Neuronal stem cell (in vitro differentiated cells): Measurements from ENCODE around the gene ATP8B3.
A peak's percentile ranks its signal among the peaks of the same experiment; 100 is the strongest.

ENCODE experiments used
- DNase-seq: peaks from one replicate; pipeline ENCODE4 v3.0.0-alpha.2; 2013; ENCODE audit warnings: low spot score
- H2AFZ ChIP-seq: one replicate; pipeline ENCODE4 v1.6.1; 2013; ENCODE audit warnings: mild to moderate bottlenecking, low read length, inconsistent platforms
- H2AK5ac ChIP-seq: 2 replicates; pipeline ENCODE4 v1.6.1; 2013; ENCODE audit warnings: low read depth, mild to moderate bottlenecking, inconsistent platforms, low read length, moderate library complexity, mixed read lengths
- H2BK120ac ChIP-seq: 2 replicates; pipeline ENCODE4 v1.6.1; 2013; ENCODE audit warnings: low read depth, mild to moderate bottlenecking, inconsistent platforms, low read length, moderate library complexity, mixed read lengths
- H2BK12ac ChIP-seq: one replicate; pipeline ENCODE4 v1.6.1; 2013; ENCODE audit warnings: low read length, inconsistent platforms
- H2BK15ac ChIP-seq: 2 replicates; pipeline ENCODE4 v1.6.1; 2013; ENCODE audit warnings: mild to moderate bottlenecking, low read length, inconsistent platforms, mixed read lengths
- H2BK5ac ChIP-seq: one replicate; pipeline ENCODE4 v1.6.1; 2013; ENCODE audit warnings: inconsistent platforms, mild to moderate bottlenecking, low read length, moderate library complexity
- H3K14ac ChIP-seq: one replicate; pipeline ENCODE4 v1.6.1; 2013; ENCODE audit warnings: low read length, inconsistent platforms
- H3K18ac ChIP-seq: 2 replicates; pipeline ENCODE4 v1.6.1; 2013; ENCODE audit warnings: low read length, inconsistent platforms
- H3K23ac ChIP-seq: 2 replicates; pipeline ENCODE4 v1.6.1; 2013; ENCODE audit warnings: low read depth, mild to moderate bottlenecking, mixed read lengths, low read length, inconsistent platforms; ENCODE audit not compliant: poor library complexity
- H3K27ac ChIP-seq: replicated peaks from 3 replicates; pipeline ENCODE4 v1.5.1; 2013; ENCODE audit warnings: low read length, inconsistent platforms
- H3K27me3 ChIP-seq, 3 experiments: 2 replicates each; pipeline ENCODE4 v1.6.1; 2013; ENCODE audit warnings: low read length in 3 of 3, mild to moderate bottlenecking in 2 of 3, inconsistent platforms in 1 of 3, low read depth in 1 of 3, mixed read lengths in 1 of 3, moderate library complexity in 1 of 3; ENCODE audit not compliant: control insufficient read depth in 3 of 3, insufficient read depth in 3 of 3
- H3K36me3 ChIP-seq, 2 donors: replicated peaks in 1 of 2; 2 replicates each; pipeline ENCODE4 v1.6.1; 2013; ENCODE audit warnings: low read length in 2 of 2; ENCODE audit not compliant: control insufficient read depth in 2 of 2, insufficient read depth in 2 of 2
- H3K4ac ChIP-seq: 2 replicates; pipeline ENCODE4 v1.6.1; 2013; ENCODE audit warnings: inconsistent platforms, mild to moderate bottlenecking, low read length, moderate library complexity
- H3K4me1 ChIP-seq, 2 donors: 1 replicate in 1 of 2; 2 replicates in 1 of 2; pipeline ENCODE4 v1.6.1; 2013; ENCODE audit warnings: low read length in 2 of 2, low read depth in 1 of 2; ENCODE audit not compliant: control insufficient read depth in 2 of 2, insufficient read depth in 1 of 2
- H3K4me2 ChIP-seq: one replicate; pipeline ENCODE4 v1.6.1; 2013; ENCODE audit warnings: mild to moderate bottlenecking, low read length, inconsistent platforms; ENCODE audit not compliant: insufficient read depth, poor library complexity, severe bottlenecking
- H3K4me3 ChIP-seq, 2 donors: 2 replicates each; pipeline ENCODE4 v1.5.1; 2013; ENCODE audit warnings: low read length in 2 of 2, mild to moderate bottlenecking in 2 of 2, inconsistent platforms in 1 of 2, moderate library complexity in 1 of 2
- H3K79me1 ChIP-seq: one replicate; pipeline ENCODE4 v1.6.1; 2013; ENCODE audit warnings: low read depth, mild to moderate bottlenecking, inconsistent platforms, low read length, moderate library complexity
- H3K9ac ChIP-seq: one replicate; pipeline ENCODE4 v1.6.1; 2013; ENCODE audit warnings: mild to moderate bottlenecking, low read depth, low read length, inconsistent platforms; ENCODE audit not compliant: poor library complexity
- H3K9me3 ChIP-seq, 2 donors: replicated peaks in 1 of 2; 2 replicates each; pipeline versions ENCODE3 to v1.6.1; 2013; ENCODE audit warnings: low read length in 2 of 2, mild to moderate bottlenecking in 2 of 2, inconsistent platforms in 1 of 2, low read depth in 1 of 2, mixed read lengths in 1 of 2, moderate library complexity in 1 of 2; ENCODE audit not compliant: control insufficient read depth in 2 of 2, insufficient read depth in 1 of 2
- H4K8ac ChIP-seq: one replicate; pipeline ENCODE4 v1.6.1; 2013; ENCODE audit warnings: low read depth, mild to moderate bottlenecking, inconsistent platforms, low read length, moderate library complexity
- H4K91ac ChIP-seq: one replicate; pipeline ENCODE4 v1.6.1; 2013; ENCODE audit warnings: low read length, low read depth, mild to moderate bottlenecking, inconsistent platforms; ENCODE audit not compliant: poor library complexity
- WGBS, 2 donors: extraction: QIAGEN DNeasy Blood & Tissue Kit; methylation state at CpG; one replicate each; pipeline ENCODE4 v1.1.7; 2013; ENCODE audit warnings: missing lambda C conversion rate in 2 of 2, mixed read lengths in 1 of 2; ENCODE audit not compliant: insufficient read length in 2 of 2, insufficient replicate concordance in 1 of 2; ENCODE audit errors: extremely low coverage in 2 of 2; 5-methylcytosine and 5-hydroxymethylcytosine counted together

ATP8B3 gene

DNA sequence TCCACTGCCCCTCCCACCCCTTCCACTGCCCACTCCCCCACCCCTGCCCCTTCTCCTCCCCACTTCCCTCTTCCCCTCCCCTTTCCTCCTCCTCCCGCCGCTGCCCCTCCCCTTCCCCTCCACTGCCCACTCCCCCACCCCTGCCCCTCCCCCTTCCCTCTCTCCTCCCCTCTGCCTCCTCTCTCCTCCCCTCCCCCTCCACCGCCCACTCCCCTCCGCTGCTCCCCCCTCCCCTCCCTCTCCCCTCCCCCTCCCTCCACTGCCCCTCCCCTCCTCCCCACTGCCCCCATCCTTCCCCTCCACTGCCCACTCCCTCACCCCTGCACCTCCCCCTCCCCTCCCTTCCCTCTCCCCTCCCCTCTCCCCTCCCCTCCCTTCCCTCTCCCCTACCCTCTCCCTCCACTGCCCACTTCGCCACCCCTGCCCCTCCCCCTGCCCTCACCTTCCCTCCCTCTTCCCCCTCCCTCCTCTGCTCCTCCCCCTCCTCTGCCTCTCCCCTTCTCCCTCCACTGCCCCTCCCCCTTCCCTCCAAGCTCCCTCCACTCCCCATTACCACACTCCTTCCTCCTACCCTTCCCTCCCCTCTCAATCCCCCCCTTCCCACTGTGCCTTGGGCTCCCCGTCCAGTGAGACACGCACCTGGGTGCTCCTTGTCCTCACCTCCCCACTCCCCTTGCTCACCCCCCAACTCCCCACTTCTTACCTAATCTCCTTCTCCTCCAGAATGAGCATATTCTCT is 21.9 kb downstream of the ATP8B3 start:
- no peak overlapping the region for H2AK5ac ChIP-seq
- no peak overlapping the region for H2BK5ac ChIP-seq
- H3K27me3 ChIP-seq, result peaks cover 4 to 26% (median 23%) of the 10 kb centered on the region in 3 experiments
- H2BK15ac ChIP-seq, result no peak overlapping the region
- no peak overlapping the region for H4K91ac ChIP-seq
- no peak overlapping the region for H3K4ac ChIP-seq
- peaks cover 0 to 3% of the 10 kb centered on the region in 2 donors for H3K9me3 ChIP-seq
- no peak overlapping the region for H4K8ac ChIP-seq
- H2AFZ ChIP-seq, result no peak overlapping the region
- H3K4me1 ChIP-seq, result peaks cover 0 to 4% of the 10 kb centered on the region in 2 donors
- no peaks in the 10 kb centered on the region for H3K36me3 ChIP-seq
- no peak overlapping the region for H3K4me2 ChIP-seq
- no peak overlapping the region for H3K18ac ChIP-seq
- no peak overlapping the region for H3K27ac ChIP-seq
- no peak overlapping the region for H3K23ac ChIP-seq
- H3K9ac ChIP-seq, result no peak overlapping the region
- H3K4me3 ChIP-seq, result peak overlapping the region in 1 of 2 donors; percentile 56
- H2BK120ac ChIP-seq, result no peak overlapping the region
- H3K14ac ChIP-seq, result no peak overlapping the region
- no peak overlapping the region for H2BK12ac ChIP-seq
- WGBS, 2 donors, result no CpG with 5 or more reads among the region's 7 CpGs
- no peak for DNase-seq
- peaks cover 4% of the 10 kb centered on the region for H3K79me1 ChIP-seq

DNA sequence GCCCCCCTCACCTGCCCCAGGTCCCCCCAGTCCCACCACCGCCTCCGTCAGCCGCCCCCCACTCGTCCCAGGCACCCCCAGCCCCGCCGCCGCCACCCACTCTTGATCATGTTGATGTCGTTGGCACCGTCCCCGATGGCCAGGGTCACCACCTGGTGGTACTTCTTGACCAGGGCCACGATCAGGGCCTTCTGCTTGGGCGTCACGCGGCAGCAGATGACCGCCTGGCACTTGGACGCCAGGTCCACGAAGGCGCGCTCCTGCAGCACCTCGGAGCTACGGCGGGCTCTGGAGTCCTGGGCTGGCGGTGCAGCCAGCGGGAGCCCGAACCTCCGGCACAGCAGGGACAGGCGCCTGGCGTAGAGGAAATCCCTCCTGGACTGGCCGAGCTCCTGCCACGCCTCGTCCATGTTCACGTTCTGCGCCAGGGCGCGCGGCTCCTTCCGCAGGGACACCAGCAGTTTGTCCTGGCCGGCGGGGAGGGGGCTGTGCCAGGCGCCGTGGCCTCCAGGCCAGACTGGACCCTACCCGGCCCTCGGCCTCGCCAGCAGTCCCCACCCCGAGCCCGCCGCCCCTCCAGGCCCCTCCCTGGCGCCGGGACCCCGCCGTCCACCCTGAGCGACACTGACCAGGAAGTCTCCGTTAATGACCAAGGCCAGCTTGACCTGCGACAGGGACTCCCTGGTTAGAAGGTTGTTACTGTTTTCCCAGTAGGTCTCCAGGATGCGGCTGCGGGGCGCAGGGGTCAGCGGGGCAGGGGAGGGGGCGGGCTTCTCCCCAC is 22.6 kb downstream of the ATP8B3 start:
- no CpG with 5 or more reads among the region's 59 CpGs for WGBS, 2 donors
- Histone ChIP-seq H2BK5ac (peak overlapping the region; percentile 53), H3K79me1 (peaks cover 4% of the 10 kb centered on the region), H2AFZ (peak overlapping the region; percentile 80), H2BK15ac (no peak overlapping the region), H3K14ac (peak overlapping the region; percentile 94), H3K9me3 (peaks cover 0 to 3% of the 10 kb centered on the region in 2 donors), H3K9ac (no peak overlapping the region), H3K23ac (peak overlapping the region; percentile 65), H3K27ac (no peak overlapping the region), H3K27me3 (peaks cover 4 to 30% (median 23%) of the 10 kb centered on the region in 3 experiments), H4K91ac (no peak overlapping the region), H3K4ac (peak overlapping the region; percentile 37), H3K36me3 (no peaks in the 10 kb centered on the region), H2BK120ac (no peak overlapping the region), H4K8ac (no peak overlapping the region), H2AK5ac (peak overlapping the region; percentile 75), H3K4me1 (peaks cover 0 to 4% of the 10 kb centered on the region in 2 donors), H3K4me2 (peak overlapping the region; percentile 45), H3K18ac (peak overlapping the region; percentile 83), H2BK12ac (peak overlapping the region; percentile 90), H3K4me3 (no peak overlapping the region)
- DNase-seq, result no peak

DNA sequence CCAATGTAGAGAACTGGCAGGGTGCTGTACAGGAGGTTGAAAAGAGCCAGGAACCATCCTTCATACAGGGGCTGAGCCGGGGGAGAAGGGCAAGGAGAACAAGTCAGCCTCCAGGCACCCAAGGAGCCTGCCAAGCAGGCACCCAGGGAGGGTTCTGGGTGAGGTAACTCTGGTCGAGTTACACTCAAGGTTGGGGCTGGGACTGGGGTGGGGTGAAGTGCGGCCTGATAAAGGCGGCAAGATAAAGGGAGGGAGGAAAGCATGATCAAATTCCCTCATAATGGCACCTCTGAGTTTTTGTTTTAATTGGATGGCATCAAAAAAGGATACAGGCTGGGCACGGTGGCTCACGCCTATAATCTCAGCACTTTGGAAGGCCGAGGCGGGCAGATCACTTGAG is 25.0 kb downstream of the ATP8B3 start:
- H3K4me1 ChIP-seq, result peaks cover 0 to 4% of the 10 kb centered on the region in 2 donors
- no peaks in the 10 kb centered on the region for H3K36me3 ChIP-seq
- H2AK5ac ChIP-seq, result peak overlapping the region; percentile 70
- no peak overlapping the region for H2AFZ ChIP-seq
- no peak overlapping the region for H3K4me2 ChIP-seq
- H2BK120ac ChIP-seq, result no peak overlapping the region
- no peak overlapping the region for H4K8ac ChIP-seq
- peaks cover 9 to 14% of the 10 kb centered on the region in 2 donors for H3K9me3 ChIP-seq
- no CpG with 5 or more reads among the region's 8 CpGs for WGBS, 2 donors
- peaks cover 4% of the 10 kb centered on the region for H3K79me1 ChIP-seq
- peaks cover 4 to 30% (median 25%) of the 10 kb centered on the region in 3 experiments for H3K27me3 ChIP-seq
- DNase-seq, result no peak
- no peak overlapping the region for H3K9ac ChIP-seq
- no peak overlapping the region for H2BK12ac ChIP-seq
- no peak overlapping the region for H3K4ac ChIP-seq
- no peak overlapping the region for H3K18ac ChIP-seq
- no peak overlapping the region for H3K14ac ChIP-seq
- no peak overlapping the region for H2BK5ac ChIP-seq
- H4K91ac ChIP-seq, result no peak overlapping the region
- no peak overlapping the region for H3K4me3 ChIP-seq
- H3K27ac ChIP-seq, result no peak overlapping the region
- no peak overlapping the region for H2BK15ac ChIP-seq
- no peak overlapping the region for H3K23ac ChIP-seq

DNA sequence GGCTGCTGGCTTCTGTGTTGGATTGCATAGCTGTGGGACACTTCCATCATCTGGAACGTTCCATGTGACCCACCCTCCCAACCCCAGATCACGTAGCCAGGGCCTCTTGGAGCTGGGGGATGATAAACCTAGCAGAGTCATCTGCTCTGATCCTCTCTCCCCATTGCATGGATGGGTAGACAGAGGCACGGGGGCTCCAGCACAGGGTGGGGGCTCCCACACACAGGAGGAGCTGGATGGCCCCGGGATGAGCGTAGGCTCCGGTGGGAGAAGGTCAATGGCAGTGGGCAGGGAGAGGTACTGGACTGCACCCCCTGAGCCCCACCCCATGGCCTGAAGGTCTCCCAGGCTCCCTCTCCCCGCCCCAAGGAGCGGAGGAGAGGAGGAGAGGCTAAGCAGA is 25.4 kb downstream of the ATP8B3 start:
- Histone ChIP-seq H2BK15ac (no peak overlapping the region), H3K14ac (no peak overlapping the region), H3K4me2 (no peak overlapping the region), H4K91ac (no peak overlapping the region), H3K9ac (no peak overlapping the region), H3K27me3 (peaks cover 4 to 30% (median 27%) of the 10 kb centered on the region in 3 experiments), H3K79me1 (peaks cover 4% of the 10 kb centered on the region), H3K4ac (no peak overlapping the region), H3K18ac (no peak overlapping the region), H2BK12ac (no peak overlapping the region), H2AK5ac (peak overlapping the region; percentile 70), H3K4me3 (no peak overlapping the region), H3K4me1 (peaks cover 0 to 4% of the 10 kb centered on the region in 2 donors), H2BK120ac (no peak overlapping the region), H4K8ac (no peak overlapping the region), H3K9me3 (peaks cover 13 to 18% of the 10 kb centered on the region in 2 donors), H2AFZ (no peak overlapping the region), H3K23ac (no peak overlapping the region), H3K36me3 (no peaks in the 10 kb centered on the region), H3K27ac (no peak overlapping the region), H2BK5ac (no peak overlapping the region)
- no peak for DNase-seq
- no CpG with 5 or more reads among the region's 8 CpGs for WGBS, 2 donors
